ENCODE results near the gene PISD. TPM values are rescaled to one million over a fixed set of nuclear protein-coding genes. Genes with fewer than 3 reads are reported as not detected.

The PISD gene
- total and polyA plus RNA-seq, 9 of the 15 experiments (the other 6 are each of a cell fraction or from before 2014, with no cell fraction given), result 24.5 to 65.9 (median 36.6) TPM

DNA sequence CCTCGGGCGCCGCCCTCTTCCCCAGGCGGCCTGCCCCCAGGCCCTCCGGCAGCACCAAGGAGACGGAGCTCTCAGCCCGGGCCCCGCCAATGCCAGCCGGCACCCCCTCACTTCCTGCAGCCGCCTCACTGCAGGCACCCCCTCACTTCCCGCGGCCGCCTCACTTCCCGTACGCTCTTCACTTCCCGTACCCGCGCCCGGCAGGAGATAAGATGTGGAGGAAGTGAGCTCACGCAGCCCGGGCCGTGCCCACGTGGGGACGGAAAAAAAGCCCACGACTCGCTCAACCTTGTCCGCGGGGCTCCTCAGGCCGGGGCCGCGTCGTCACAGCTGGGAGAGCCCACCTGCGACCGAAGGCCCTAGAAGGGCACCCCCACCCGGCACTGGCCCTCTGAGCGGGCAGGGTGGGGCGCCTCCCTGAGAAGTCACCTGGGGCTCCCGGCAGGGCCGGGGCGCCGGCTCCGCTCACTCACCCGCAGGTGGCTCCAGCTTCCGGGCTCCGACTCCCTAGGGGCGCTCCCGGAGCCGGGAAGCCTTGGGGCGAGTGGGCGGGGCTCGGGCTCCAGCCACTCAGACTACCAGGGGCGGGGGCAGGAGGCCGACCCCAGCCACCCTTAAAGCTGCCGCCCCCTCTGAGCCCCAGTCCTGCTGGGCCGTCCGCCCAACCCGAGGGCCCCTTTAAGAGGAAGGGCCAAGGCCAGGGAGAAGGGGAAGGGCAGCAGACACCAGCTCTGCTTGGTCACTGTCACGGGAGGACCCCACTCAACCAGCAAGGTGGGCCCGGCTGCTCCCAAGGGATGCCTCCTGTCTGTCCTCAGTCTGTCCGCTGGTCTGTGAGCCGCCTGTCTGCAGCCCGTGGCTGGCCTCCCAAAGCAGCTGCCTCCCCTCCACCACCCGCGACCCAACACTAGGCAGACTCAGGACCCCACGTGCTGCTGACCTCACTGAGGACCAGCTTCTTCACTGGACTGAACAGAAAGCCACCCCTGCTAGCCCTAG, 31.4 kb downstream of the PISD start (continued):
- TF ChIP-seq, protein P1, sequence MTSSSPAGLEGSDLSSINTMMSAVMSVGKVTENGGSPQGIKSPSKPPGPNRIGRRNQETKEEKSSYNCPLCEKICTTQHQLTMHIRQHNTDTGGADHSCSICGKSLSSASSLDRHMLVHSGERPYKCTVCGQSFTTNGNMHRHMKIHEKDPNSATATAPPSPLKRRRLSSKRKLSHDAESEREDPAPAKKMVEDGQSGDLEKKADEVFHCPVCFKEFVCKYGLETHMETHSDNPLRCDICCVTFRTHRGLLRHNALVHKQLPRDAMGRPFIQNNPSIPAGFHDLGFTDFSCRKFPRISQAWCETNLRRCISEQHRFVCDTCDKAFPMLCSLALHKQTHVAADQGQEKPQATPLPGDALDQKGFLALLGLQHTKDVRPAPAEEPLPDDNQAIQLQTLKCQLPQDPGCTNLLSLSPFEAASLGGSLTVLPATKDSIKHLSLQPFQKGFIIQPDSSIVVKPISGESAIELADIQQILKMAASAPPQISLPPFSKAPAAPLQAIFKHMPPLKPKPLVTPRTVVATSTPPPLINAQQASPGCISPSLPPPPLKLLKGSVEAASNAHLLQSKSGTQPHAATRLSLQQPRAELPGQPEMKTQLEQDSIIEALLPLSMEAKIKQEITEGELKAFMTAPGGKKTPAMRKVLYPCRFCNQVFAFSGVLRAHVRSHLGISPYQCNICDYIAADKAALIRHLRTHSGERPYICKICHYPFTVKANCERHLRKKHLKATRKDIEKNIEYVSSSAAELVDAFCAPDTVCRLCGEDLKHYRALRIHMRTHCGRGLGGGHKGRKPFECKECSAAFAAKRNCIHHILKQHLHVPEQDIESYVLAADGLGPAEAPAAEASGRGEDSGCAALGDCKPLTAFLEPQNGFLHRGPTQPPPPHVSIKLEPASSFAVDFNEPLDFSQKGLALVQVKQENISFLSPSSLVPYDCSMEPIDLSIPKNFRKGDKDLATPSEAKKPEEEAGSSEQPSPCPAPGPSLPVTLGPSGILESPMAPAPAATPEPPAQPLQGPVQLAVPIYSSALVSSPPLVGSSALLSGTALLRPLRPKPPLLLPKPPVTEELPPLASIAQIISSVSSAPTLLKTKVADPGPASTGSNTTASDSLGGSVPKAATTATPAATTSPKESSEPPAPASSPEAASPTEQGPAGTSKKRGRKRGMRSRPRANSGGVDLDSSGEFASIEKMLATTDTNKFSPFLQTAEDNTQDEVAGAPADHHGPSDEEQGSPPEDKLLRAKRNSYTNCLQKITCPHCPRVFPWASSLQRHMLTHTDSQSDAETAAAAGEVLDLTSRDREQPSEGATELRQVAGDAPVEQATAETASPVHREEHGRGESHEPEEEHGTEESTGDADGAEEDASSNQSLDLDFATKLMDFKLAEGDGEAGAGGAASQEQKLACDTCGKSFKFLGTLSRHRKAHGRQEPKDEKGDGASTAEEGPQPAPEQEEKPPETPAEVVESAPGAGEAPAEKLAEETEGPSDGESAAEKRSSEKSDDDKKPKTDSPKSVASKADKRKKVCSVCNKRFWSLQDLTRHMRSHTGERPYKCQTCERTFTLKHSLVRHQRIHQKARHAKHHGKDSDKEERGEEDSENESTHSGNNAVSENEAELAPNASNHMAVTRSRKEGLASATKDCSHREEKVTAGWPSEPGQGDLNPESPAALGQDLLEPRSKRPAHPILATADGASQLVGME (CRISPR knock-in tag; IDR thresholded peaks at IDR 0.05), result no peak
- no peak for TF ChIP-seq ZNF77 (CRISPR knock-in tag; IDR thresholded peaks at IDR 0.05)
- peak; percentile 15; the same call in 1 of the 2 replicates for TF ChIP-seq DPF2 (IDR thresholded peaks at IDR 0.05)
- TF ChIP-seq ZSCAN29 (IDR thresholded peaks at IDR 0.05), result no peak
- TF ChIP-seq, protein P2, sequence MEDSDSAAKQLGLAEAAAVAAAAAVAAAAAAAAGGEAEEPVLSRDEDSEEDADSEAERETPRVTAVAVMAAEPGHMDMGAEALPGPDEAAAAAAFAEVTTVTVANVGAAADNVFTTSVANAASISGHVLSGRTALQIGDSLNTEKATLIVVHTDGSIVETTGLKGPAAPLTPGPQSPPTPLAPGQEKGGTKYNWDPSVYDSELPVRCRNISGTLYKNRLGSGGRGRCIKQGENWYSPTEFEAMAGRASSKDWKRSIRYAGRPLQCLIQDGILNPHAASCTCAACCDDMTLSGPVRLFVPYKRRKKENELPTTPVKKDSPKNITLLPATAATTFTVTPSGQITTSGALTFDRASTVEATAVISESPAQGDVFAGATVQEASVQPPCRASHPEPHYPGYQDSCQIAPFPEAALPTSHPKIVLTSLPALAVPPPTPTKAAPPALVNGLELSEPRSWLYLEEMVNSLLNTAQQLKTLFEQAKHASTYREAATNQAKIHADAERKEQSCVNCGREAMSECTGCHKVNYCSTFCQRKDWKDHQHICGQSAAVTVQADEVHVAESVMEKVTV (CRISPR knock-in tag; IDR thresholded peaks at IDR 0.05), result no peak
- TF ChIP-seq, protein P3, sequence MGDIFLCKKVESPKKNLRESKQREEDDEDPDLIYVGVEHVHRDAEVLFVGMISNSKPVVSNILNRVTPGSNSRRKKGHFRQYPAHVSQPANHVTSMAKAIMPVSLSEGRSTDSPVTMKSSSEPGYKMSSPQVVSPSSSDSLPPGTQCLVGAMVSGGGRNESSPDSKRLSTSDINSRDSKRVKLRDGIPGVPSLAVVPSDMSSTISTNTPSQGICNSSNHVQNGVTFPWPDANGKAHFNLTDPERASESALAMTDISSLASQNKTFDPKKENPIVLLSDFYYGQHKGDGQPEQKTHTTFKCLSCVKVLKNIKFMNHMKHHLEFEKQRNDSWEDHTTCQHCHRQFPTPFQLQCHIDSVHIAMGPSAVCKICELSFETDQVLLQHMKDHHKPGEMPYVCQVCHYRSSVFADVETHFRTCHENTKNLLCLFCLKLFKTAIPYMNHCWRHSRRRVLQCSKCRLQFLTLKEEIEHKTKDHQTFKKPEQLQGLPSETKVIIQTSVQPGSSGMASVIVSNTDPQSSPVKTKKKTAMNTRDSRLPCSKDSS (IDR thresholded peaks at IDR 0.05; ENCODE audit: low read depth, partially characterized antibody), result no peak
- TF ChIP-seq MAZ (CRISPR knock-in tag; conservative IDR thresholded peaks at IDR 0.05 in 1 of 2, IDR thresholded peaks at IDR 0.05 in 1 of 2), result peak; percentile 54 to 57; a peak in 3 of 4 replicates
- TF ChIP-seq FOXA1 (IDR thresholded peaks at IDR 0.05; ENCODE audit: borderline replicate concordance), result no peak
- no peak for TF ChIP-seq ZC3H8 (IDR thresholded peaks at IDR 0.05)
- TF ChIP-seq, protein P4, sequence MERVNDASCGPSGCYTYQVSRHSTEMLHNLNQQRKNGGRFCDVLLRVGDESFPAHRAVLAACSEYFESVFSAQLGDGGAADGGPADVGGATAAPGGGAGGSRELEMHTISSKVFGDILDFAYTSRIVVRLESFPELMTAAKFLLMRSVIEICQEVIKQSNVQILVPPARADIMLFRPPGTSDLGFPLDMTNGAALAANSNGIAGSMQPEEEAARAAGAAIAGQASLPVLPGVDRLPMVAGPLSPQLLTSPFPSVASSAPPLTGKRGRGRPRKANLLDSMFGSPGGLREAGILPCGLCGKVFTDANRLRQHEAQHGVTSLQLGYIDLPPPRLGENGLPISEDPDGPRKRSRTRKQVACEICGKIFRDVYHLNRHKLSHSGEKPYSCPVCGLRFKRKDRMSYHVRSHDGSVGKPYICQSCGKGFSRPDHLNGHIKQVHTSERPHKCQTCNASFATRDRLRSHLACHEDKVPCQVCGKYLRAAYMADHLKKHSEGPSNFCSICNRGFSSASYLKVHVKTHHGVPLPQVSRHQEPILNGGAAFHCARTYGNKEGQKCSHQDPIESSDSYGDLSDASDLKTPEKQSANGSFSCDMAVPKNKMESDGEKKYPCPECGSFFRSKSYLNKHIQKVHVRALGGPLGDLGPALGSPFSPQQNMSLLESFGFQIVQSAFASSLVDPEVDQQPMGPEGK (CRISPR knock-in tag; IDR thresholded peaks at IDR 0.05; ENCODE audit: borderline replicate concordance), result no peak
- TF ChIP-seq SMAD4 (CRISPR knock-in tag; conservative IDR thresholded peaks at IDR 0.05), result no peak; the same call in 1 of the 2 replicates
- TF ChIP-seq, protein P5, sequence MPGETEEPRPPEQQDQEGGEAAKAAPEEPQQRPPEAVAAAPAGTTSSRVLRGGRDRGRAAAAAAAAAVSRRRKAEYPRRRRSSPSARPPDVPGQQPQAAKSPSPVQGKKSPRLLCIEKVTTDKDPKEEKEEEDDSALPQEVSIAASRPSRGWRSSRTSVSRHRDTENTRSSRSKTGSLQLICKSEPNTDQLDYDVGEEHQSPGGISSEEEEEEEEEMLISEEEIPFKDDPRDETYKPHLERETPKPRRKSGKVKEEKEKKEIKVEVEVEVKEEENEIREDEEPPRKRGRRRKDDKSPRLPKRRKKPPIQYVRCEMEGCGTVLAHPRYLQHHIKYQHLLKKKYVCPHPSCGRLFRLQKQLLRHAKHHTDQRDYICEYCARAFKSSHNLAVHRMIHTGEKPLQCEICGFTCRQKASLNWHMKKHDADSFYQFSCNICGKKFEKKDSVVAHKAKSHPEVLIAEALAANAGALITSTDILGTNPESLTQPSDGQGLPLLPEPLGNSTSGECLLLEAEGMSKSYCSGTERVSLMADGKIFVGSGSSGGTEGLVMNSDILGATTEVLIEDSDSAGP (CRISPR knock-in tag; IDR thresholded peaks at IDR 0.05), result peak; percentile 95
- no peak for TF ChIP-seq ATF1 (CRISPR knock-in tag; IDR thresholded peaks at IDR 0.05)
- peak; percentile 54; the same call in 1 of the 2 replicates for TF ChIP-seq ATF1 (tag; IDR thresholded peaks at IDR 0.05)
